ENCODE results near the gene HAO1.
"Not testable (repeated sequence)": the region's sequence is repeated elsewhere in the genome, so short reads cannot be mapped to it uniquely, and the experiment has no call there.

Gene HAO1

DNA sequence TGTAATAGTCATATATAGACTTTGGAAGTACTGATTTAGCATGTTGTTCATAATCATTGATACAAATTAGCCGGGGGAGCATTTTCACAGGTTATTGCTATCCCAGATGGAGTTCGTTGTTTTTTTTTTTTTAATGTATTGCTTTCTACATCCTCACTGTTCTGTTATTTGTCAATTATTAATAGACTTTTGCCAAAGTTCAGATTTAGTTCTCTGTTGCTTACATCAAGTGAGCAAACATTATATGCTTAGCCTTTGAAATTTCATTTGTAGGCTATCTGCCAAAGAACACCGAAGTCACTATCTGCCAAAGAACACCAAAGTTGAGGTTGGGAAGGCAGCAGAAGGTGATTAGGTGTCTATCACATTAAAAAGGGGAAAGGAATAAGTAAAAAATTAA is at the start of gene HAO1:
Gene HAO1, minus strand, starts transcription at position 118 of the 400 bp plus-strand sequence. Its CDS starts 36 bp downstream, at position 82.
- DNase-seq (ENCODE audit: extremely low read depth in 1 of 2, low read depth in 1 of 2) = no peak

DNA sequence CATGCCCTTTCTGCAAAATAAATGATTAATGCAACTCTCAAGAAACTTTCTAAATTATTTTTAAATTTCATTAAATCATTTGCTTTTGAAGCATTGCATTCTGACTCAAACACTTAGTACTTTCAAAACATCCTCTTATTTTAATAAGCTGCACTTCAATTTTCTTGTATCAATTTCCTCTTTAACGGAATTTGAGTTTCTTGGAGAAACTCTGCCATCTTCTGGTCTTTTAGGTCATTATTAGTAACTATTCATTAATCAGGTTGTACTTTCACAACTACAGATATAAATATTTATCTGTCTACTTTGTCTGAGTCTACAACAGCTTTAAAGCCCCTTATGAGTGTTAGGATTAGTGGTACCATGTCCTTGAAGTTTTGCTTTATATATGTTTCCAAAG is 49.1 kb upstream of the HAO1 start:
- no peak for DNase-seq (ENCODE audit: extremely low read depth in 1 of 2, low read depth in 1 of 2)

DNA sequence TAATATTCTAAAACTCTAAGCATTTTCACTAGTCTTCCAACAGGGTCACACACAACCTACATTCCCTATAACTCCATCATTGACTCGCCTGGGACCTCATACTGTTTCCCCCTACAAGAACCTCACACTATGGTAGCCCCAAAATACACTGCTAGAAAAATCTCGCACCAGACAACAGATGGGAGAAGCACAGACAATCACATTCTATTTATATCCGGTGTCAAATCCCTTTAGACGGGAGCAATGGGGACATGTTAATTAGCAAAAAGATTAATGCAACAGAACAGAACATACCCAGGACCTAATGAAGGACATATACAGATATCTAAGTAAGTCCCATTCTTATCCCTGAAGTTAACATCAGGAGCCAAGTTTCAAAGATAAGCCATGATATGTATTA is 45.7 kb upstream of the HAO1 start:
- DNase-seq (ENCODE audit: extremely low read depth in 1 of 2, low read depth in 1 of 2) = no peak

GRCh38 chr20:7984192-7984591 is 43.9 kb upstream of the HAO1 start:
- no peak for DNase-seq (ENCODE audit: extremely low read depth in 1 of 2, low read depth in 1 of 2)

- DNase-seq (ENCODE audit: extremely low read depth in 1 of 2, low read depth in 1 of 2) = no peak
Observed at GRCh38 chr20:7981374-7981773, 41.1 kb upstream of the HAO1 start.

- peak in 1 of 2 donors; percentile 8 for DNase-seq (ENCODE audit: extremely low read depth in 1 of 2, low read depth in 1 of 2)
Observed at GRCh38 chr20:7980332-7981046, 40.2 kb upstream of the HAO1 start.

- no peak for DNase-seq (ENCODE audit: extremely low read depth in 1 of 2, low read depth in 1 of 2)
Observed at GRCh38 chr20:7977709-7978108, 37.5 kb upstream of the HAO1 start.

DNA sequence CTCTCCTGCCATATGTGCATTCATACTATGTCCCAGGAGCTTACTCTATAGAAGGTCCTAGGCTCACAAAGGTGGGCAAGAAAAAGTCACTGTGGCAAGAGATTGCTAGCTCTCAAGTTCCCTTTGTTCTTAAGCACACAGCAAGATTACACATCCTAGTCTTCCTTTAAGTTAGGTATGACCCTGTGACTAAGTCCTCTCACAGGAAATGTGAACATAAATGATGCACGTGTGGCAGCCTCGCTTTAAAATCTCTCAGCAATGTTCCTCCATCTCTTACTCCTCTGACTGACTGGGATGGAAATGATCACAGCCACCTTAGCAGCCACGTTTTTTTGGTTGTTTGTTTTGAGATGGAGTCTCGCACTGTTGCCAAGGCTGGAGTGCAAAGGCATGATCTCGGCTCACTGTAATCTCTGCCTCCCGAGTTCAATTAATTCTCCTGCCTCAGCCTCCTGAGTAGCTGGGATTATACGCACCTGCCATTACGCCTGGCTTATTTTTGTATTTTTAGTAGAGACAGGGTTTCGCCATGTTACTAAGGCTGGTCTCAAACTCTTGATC is 35.7 kb upstream of the HAO1 start:
- no peak for DNase-seq (ENCODE audit: extremely low read depth in 1 of 2, low read depth in 1 of 2)

- no peak for DNase-seq (ENCODE audit: extremely low read depth in 1 of 2, low read depth in 1 of 2)
Observed at GRCh38 chr20:7974785-7975435, 34.7 kb upstream of the HAO1 start.

DNA sequence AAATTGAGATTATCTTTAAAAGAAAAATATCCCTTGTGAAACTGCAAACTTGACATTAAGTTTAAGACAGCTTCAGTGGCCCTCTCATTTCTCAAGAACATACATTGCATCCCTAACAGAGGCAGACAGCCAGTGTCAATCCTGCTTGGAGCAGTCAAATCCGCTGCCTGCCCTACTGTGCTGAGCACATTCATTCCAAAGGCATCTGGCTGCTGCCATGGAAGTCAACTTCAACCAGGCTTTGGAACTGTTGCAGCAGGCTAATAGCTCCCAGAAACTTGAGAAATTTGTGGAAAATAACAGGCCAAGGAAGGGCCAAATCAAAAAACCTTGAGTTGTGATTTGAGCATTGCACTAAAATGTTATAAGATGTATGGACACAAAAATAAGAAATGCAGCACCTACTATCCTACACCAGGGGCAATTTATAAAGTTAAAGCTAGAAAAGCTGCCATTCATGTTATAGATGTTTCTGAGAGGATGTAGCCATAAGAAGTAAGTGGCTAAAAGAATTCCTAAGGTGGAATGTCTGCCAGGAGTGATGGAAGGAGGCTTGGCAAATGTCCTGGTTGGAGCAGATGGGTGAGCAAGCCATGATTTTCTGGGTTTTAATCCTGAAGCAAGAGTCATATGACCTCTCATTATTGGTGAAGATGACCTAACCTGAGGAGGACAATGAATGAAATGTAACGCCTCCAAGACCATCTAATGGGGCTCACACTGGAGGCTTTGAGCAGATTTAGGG is 31.4 kb upstream of the HAO1 start:
- DNase-seq (ENCODE audit: extremely low read depth in 1 of 2, low read depth in 1 of 2) = no peak

- DNase-seq (ENCODE audit: extremely low read depth in 1 of 2, low read depth in 1 of 2) = no peak
Observed at GRCh38 chr20:7967199-7967844, 27.1 kb upstream of the HAO1 start.

DNA sequence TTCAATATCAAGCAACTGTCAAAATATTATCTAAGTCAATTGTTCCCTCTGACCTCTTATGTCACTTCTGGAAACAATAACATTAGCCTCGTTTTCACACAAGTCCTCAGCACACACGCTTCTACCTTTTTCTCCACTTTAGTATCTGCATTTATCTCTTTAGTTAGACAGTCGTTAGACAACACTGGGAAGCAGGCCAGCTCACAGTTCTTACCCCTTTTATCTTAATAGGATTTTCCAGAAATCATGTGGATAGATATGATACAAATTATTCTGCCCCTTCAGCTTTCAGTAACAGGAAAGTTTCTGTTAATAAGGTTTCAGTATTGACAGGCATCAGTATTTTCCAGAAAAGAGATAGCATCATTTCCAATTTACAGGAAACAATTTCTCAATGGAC is 25.9 kb upstream of the HAO1 start:
- no peak for DNase-seq (ENCODE audit: extremely low read depth in 1 of 2, low read depth in 1 of 2)

GRCh38 chr20:7959484-7959883 is 19.2 kb upstream of the HAO1 start:
- no peak for DNase-seq (ENCODE audit: extremely low read depth in 1 of 2, low read depth in 1 of 2)

DNA sequence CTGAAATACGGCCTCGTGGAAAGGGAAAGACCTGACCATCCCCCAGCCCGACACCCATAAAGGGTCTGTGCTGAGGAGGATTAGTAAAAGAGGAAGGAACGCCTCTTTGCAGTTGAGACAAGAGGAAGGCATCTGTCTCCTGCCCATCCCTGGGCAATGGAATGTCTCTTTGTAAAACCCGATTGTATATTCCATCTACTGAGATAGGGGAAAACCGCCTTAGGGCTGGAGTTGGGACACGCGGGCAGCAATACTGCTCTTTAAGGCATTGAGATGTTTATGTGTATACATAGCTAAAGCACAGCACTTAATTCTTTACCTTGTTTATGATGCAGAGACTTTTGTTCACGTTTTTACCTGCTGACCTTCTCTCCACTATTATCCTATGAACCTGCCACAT is 16.3 kb upstream of the HAO1 start:
- not testable (repeated sequence) for DNase-seq (ENCODE audit: extremely low read depth in 1 of 2, low read depth in 1 of 2)

DNA sequence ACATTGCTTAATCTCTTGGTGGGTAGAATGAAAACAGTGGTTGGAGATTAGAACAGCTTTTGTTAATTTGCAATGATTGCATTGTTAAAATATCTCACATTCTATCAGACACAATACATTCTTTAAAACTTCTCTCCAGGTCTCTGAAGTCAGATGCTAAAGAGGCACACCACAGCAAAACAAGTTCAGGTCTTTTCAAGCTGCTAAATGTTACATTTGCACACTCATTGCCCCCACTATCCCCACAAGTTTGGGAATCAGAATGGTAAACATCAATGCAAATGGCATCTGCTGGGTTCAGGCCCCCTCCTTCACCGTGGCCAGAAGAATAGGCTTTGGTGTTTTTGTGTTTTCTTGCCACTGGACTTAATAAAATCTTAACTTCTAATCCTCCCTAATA is 10.1 kb upstream of the HAO1 start:
- no peak for DNase-seq (ENCODE audit: extremely low read depth in 1 of 2, low read depth in 1 of 2)

DNA sequence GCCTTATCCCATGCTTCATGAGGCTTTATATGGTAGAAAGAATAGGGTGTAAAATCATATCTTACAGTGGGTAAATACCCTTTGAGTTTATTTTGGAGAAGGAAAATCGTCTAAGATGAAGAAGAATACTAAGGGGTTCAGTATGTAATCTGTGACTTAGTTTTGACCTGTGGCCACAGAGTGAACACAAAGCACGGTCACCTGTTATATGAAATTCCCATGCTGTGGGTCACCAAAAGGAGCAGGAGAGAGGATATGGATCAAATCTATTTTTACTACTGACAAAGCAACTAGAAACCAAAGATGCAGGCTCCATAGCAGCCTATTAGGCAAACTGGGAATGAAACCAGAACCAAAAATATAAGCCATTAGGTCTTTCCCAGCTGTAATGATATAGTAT is 3.6 kb upstream of the HAO1 start:
- no peak for DNase-seq (ENCODE audit: extremely low read depth in 1 of 2, low read depth in 1 of 2)

DNA sequence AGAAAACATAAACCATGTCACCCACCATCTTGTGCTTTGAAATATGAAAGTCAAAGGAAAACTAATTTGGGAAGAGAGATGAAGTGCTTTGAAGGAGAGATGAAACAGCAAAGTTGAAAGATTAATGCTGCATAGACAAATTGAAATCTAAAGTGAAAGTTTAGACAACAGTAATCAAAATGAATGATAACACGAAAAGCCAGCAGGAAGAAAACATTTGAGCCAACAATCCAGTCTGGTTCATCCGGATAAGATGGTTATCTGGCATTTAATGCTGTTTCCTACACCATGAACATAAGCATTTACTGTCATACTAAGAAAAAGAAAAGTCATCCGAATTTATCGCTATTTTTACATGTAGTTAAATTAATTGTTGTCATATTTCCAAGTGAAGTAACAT is 595 bp downstream of the HAO1 start:
- no peak for DNase-seq (ENCODE audit: extremely low read depth in 1 of 2, low read depth in 1 of 2)

GRCh38 chr20:7938058-7938457 is 2.2 kb downstream of the HAO1 start:
- no peak for DNase-seq (ENCODE audit: extremely low read depth in 1 of 2, low read depth in 1 of 2)

DNA sequence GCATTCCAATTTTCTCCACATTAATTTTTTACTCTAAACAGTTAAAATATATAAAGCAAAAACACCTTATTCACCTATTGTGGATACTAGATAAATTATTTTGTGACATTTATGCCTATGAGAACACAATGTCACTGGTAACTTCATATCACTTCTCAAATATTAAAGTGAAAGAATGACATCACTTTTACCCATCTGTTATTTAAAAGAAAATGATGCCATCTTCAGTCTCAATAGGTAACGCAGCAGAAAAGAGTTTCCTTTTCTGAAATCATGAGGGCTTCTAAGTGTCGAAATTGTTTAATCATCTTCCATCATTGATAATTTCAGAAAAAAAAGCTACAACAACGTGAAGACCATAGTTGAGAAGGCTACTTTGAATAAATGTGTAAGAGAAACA is 2.9 kb downstream of the HAO1 start:
- DNase-seq (ENCODE audit: extremely low read depth in 1 of 2, low read depth in 1 of 2) = no peak

DNA sequence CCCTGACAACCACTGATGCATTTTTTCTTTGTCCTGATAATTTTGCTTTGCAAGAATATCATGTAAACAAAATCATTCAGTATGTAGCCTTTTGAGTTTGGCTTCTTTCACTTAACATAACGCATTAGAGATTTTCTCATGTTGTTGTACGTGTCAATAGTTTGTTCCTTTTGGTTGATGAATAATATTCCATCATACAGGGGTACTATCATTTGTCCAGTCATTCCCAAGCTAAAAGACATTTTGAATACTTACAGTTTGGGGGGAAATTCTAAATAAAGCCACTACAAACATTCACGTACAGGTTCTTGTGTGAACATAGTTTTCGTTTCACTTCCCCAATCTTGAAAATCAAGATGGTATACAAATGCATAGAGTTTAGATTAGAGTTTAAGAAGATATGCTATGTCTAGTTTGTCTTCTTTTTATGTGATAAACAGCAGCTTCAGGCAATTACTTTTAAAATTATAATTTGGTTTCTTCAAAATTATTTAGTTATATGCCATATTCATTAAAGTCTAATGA is 5.2 kb downstream of the HAO1 start:
- DNase-seq (ENCODE audit: extremely low read depth in 1 of 2, low read depth in 1 of 2) = no peak

DNA sequence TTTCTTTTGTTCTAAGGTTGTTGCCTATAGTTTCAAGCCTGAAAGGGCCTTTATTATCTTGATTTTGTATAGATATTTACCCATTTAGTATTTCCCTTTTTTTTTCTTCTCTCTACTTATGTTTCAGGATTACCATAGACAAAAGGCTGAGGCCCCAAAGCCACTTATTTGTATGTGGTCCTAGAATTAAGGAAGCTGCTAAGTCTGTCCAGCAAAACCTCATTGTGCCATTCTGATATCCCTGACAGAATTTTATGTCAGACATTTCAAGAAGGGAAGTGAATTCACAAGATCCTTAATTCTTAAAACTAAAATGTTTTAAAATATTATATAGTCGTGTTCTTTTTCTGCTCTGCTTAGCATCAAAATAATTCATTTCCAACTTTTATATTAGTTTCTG is 6.9 kb downstream of the HAO1 start:
- DNase-seq (ENCODE audit: extremely low read depth in 1 of 2, low read depth in 1 of 2) = no peak
